ENCODE data around the gene CFAP300.

The CFAP300 gene

DNA sequence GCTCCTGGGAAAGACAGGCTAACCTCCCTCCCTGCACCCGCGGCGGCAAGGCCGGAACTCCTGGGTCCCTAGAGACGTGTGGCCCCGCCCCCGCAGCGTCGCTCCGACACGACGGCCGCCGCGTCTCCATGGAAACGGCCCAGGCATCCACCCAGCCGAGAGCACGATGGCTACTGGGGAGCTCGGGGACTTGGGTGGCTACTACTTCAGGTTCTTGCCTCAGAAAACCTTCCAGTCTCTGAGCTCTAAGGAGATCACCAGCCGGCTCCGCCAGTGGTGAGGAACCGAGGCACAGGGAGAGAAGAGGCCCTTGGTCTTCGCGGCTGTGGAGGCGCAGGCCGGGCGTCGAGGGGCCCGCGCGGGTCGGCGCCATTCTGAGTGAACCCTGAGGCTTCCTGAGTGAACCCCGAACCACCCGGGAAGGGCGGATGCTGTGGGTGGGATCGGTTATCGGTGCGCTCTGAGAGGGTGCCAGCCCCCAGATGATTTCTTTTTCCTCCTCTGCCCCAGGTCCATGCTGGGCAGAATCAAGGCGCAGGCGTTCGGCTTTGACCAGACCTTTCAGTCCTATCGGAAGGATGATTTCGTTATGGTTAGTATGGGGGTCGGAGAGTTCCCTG lies at the start of gene CFAP300:
Gene CFAP300, plus strand, starts transcription at position 133 of the 620 bp plus-strand sequence. Its CDS starts 34 bp downstream, at position 167.
- peak; percentile 72 for DNase-seq

DNA sequence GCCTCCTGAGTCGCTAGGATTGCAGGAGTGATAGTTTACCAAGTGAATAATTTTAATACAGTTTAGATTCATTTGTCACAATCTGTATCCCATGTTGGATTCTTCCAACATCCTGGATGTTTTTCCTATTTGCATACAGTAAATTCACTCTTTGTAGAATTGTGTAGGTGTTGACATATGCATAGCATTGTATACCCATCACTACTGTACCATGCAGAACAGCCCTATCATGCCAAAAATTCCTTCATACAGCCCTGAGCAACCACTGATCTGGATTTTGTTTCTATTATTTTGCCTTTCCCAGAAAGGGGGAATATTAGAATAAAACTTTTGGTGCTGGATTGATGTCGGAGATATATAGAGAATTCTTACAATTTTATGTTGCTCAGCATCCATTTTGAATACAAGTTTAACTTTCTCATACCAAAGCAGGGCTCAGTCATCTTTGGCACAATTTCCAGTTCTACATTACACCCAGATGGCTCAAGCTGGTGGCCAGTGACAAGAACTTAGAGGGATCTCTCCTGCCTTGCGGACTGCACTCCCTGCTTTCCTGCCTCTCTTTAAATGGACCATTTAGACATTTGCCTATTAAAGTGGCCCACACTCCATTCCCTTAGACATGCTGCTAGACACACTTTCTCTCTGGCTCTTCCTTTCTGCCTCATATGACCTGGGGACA lies 45.4 kb upstream of the CFAP300 start:
- no peak for DNase-seq

DNA sequence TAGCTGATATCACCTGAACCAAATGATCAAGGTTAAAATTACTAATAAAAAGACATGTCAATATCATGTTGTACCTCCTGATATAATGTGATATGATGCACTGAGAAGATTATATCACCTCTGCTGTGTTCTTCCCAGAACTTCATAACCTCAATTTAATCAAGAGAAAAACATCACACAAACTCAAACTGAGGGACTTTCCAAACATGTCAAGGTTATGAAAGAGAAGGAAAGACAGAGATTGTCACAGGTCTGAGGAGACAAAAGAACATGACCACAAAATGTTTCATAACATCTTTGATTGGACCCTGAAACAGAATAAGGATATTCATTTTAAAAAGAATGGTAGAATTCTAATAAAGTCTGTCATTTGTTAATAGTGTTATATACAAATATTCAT lies 43.0 kb upstream of the CFAP300 start:
- no peak for DNase-seq

DNA sequence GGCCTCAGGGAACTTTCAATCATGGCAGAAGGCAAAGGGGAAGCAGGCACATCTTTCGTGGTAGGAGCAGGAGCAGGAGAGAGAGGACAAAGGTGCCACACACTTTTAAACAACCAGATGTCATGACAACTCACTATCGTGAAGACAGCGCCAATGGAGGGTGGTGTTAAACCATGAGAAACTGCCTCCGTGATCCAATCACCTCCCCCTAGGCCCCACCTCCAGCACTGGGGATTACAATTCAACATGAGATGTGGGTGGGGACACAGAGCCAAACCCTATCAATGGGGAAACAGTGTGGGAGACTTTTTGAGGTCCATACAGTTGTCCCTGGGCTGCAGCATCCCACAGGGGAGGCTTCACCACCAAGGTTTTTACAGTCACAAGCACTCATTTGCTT lies 41.9 kb upstream of the CFAP300 start:
- no peak for DNase-seq

DNA sequence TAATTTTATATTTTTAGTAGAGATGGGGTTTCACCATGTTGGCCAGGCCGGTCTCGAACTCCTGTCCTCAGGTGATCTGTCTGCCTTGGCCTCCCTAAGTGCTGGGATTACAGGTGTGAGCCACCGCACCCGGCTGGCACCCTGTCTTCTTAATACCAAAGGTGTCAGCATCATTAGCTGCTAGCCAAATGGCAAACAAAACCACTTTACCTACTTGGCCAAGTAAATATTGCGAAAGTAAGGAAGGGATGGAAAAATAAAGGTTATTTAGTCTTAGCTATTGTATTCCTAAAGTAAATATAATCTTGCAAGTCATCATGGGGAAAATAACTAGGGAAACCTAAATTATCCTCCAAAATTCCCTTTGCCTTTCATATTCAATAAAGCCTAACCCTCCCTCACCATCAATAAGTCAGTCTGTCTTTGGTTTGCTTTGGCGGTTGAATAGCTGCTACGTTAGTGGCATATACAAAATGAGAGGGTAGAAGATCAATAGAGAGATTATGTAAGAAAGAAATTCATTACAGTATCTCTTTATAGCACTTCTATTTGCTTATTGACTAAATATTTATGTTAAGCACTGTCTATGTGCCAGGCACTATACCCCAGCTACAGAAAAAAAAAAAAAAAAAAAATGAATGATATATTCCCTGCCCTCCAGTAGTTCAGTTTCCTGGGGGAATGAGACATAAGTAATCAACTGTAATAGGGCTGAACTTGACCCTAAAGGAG lies 40.2 kb upstream of the CFAP300 start:
- DNase-seq, result no peak

DNA sequence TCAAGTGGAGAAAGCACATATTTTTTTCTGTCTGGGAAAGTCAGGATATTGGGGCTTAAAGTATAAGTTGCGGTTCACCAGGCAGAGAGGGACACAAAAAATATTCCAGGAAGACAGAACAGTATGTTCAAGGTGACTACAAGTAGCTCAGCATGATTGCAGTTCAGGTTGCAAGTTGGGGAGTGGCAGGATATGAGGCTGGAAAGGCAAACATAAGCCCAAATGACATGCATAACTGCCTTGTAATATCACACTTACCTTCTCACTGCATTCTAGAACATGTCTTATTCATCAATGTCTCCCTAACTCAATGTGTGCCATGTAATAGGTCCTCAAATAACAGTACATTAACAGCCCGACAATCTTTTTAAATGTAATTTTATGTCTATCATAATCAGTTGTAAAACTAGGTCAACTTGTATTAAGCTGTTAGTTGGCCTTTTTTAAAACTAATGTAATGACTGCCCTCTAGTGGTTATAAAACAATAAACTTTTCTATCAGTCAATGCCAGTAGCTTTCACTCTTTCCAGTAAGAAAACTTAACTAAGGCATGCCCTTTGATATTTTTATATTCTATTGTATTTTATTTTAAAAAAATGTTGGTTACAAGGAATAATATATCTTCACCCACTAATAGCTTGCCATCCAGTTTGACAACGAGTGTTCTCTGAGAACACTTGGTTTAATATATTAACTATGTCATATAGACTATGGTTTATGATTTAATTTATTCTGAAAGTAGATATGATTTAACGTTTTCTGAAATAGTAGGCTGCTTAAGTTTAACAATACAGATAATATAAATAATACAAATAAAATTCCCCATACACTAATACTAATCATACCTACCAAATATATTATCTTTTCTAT lies 39.4 kb upstream of the CFAP300 start:
- DNase-seq, result peak; percentile 83

DNA sequence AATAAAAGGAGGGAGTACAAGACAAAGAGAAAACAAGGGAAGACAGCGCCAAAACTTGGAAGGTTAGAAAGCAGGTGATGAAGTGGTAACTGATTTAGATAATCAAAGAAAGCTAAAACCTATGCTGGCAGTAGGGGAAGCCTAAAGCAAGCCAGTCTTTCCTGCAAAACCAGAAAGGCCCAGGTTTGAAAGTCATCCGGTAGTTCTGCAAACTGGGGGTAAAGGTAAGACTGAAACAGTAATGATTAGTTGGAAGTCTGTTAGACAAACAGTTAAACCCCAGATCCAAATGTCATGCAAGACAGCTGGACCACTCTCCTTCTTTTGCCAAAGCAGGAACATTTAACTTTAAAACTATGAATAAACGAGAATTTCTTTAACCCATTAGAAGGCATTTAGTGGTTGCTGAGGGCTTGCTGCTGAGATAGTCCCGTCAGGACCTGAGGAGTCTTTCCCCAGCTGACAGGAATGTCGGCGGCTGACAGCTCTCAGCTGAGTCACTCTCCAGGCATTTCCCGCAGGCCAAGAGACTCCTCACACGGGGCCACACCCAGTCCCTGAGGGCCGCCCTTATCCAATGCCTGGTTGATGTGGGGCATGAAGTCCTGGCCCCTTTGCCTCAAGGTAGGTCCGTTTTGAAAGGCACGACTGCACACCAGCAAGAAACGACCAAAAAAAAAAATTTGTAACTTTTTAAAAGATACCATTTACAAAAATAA lies 36.3 kb upstream of the CFAP300 start:
- no peak for DNase-seq

DNA sequence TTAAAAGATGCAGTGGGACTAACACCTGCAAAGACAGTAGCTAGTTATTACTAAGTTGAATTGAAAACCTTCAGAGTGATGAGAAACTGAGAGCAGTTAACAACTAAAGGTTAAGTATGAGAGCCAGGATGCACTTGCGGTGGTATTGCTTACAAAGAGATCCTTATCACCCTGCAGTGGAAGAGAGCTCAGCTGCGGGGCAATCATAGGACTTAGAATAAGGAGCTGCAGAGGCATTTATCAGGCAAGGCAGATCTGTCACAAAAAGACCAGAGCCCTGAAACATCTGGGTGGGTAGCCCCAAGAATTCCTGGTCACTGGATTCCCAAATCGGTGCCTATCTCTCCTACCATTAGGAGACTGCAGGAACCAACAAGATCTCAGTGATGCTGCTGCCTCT lies 34.3 kb upstream of the CFAP300 start:
- no peak for DNase-seq

DNA sequence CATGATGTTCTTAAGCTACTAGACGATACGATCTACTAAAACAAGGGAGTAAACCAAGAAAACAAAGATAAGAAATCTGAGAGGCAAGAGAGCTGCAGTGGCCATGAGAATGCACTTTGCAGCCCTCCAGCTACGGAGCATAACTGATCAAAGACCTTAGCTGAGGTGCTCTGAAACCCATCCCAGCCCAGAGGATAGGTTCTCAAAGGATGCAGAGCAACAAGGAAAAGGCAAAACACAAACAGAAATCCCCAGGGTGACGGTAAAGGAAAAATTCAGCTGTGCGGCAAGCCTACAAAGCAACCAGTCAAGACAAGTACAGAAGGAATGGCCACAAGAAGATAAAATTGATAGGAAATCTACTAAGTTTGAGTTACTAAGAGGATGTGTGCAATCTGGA lies 32.5 kb upstream of the CFAP300 start:
- DNase-seq, result no peak

DNA sequence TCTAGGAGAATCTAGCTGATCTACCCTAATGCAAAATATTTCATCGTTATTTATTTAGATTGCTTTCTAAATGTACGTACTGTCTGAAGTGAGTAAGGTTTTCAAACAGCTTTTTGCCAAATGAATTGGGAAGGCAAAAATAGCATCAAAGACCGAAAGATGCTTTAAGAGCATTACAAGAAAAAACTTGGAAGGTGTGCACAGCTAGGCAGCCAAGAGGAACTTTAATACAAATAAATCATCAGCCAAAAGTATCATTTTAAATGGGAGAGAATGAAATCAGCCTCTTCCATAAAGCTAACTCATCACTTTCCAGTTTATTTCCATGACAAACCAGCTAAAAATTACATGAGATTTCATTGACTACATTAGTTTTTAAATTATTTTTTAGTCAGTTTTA lies 30.2 kb upstream of the CFAP300 start:
- DNase-seq, result no peak

DNA sequence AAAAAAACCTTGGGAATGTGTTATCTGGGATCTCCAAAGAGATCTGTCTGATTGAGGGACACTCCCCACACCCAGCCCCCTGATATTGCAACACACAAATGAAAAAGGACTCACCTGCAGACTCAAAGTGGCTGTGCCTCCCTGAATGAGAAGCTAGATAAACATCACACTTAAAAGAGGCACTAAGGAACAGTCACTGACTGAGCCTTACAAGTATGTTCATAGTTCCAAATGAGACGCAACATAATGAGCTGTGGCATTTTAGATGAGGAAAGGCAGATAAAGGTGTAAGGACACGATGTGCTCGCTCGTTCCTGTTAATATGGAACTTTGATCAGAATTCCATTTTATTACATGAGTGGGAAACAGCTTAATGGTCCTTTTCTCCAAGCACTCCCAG lies 21.0 kb upstream of the CFAP300 start:
- DNase-seq, result no peak

DNA sequence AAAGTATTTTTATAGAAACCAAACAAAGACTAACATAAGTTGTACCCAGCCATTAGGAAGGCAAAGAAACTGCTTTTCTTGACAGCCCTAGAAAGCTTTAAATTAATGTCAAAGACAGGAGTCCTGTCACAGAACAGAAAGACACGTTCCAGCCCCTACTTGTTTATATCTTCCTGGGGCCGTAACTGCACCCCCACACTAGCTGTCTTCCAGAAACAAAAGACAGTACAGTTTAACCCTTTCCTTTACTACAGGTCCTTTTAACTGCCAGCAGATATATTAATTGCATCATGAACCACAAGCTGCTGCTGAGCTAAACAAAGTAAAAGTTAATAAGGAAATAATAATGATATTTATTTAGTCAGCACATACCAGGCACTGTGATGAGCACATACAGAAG lies 20.3 kb upstream of the CFAP300 start:
- DNase-seq, result no peak

DNA sequence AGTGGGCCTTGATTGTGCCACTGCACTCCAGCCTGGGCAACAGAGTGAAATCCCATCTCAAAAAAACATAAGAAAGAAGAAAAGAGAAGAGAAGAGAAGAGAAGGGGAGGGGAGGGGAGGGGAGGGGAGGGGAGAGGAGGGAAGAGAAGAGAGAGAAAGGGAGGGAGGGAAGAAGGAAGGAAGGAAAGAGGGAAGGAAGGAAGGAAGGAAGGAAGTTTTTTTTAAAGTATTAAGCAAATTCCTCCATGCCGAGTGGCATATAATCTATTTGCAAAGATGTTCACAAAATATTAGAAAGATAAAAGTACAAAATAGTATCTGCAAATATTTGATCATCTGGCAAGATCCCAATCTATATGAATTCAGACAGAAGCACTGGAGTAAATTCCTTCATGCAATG lies 10.5 kb upstream of the CFAP300 start:
- no peak for DNase-seq

DNA sequence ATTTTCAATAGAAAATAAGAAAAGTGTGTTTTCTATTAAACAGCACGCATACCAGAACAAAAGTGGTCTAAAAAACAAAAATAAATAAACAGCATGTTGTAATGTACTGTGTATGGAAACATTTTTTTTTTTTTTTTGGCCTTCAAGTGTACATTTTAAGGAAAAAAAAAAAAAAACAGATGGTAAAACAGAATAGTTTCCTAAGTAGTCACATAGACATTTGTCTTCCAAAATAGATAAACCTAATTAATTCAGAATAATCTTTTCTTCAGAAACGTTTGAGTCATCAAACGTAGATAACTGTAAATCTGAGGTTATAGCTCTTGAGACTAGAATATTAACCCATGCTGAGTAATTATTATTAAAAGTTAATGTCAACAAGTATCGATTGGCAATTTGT lies 396 bp upstream of the CFAP300 start:
- DNase-seq, result no peak

DNA sequence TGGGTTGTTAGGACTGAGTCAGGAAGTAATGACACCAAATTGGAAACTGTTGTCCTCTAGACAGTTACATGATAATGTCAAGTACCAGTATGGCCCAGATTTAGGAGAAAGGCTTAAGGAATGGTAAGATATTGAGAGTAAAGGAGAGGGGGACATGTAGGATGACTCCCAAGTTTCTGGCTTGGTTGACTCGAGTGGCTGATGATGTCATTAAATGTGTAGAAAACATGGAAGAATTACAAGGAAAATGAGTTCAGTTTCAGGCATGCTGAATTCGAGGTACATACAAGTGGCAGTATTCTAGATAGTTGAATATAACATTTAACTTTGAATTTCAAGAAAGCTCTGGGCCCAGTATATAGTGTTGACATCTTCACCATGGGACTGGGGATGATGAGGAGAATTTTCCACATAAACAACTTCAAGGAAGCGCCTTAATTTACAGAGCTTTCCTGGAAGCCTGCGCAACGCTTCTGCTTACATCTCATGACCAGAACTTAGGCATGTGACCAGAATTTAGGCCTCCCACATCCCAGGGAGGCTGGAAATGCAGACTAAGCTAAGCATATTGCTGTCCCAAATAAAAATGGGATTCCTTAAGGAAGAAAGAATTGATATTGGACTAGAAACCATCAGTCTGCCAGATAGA lies 3.8 kb downstream of the CFAP300 start:
- no peak for DNase-seq

DNA sequence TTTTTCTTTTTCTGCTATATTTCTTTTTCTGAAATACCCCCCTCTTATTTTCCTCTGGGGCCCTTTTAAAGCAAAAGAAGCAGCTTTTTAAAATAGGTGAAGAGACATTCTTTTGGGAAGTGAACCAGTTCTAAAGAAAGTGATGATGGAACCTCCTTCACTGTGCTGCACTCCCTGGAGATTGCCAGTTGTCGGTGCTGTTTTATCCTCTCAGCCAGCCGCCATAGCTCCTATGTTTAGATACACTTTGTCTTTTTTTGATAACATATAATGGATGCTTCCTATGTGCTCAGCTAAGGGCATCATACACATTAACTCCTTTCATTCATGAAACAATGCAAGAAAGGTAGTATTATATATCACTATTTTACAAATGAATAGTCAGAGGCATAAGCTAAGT lies 14.0 kb downstream of the CFAP300 start:
- DNase-seq, result no peak

DNA sequence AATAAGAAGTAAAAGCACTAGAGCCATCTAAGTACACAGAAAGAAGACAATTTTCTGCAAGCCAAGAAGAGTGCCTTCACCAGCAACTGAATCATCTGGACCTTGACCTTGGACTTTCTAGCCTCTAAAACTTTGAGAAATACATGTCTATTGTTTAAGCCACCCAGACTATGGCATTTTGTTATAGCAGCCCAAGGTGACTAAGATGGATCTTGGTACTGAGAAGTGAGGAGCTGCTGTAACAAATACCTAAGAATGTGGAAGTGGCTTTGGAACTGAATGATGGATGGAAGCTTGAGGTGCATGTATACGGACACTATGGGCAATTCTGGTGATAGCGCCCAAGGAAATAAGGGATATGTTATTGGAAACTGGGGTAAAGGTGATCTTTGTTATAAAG lies 14.9 kb downstream of the CFAP300 start:
- no peak for DNase-seq

DNA sequence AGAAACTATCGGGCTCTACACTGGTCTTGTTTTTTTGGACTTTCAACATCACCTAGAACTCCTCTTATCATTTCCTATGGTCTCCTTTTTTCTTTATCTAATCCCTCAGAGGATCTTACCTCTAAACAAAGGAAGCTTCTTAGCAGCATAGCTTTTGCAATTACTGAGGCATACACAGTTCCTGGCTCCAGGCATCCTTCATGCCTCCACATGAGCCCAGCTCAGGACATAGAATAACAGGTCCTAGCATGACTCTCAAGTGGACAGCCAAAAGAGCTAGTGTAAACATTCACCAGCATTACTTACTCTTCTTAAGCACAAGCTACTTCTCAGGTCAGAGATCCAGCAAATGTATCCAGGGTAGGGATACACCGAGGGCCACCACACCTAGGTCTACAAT lies 17.1 kb downstream of the CFAP300 start:
- no peak for DNase-seq

DNA sequence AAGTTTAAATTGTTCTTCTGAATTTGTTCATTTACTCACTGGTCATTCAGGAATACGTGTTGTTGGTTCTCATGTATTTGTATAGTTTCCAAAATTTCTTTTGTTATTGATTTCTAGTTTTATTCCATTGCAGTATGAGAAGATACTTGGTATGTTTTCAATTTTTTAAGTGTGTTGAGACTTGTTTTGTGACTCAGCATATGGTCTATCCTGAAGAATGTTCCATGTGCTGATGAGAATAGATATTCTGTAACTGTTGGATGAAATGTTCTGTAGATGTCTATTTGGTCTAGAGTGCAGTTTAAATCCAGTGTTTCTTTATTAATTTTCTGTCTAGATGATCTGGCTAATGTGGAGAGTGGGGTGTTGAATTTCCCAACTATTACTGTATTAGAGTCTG lies 23.5 kb downstream of the CFAP300 start:
- no peak for DNase-seq

DNA sequence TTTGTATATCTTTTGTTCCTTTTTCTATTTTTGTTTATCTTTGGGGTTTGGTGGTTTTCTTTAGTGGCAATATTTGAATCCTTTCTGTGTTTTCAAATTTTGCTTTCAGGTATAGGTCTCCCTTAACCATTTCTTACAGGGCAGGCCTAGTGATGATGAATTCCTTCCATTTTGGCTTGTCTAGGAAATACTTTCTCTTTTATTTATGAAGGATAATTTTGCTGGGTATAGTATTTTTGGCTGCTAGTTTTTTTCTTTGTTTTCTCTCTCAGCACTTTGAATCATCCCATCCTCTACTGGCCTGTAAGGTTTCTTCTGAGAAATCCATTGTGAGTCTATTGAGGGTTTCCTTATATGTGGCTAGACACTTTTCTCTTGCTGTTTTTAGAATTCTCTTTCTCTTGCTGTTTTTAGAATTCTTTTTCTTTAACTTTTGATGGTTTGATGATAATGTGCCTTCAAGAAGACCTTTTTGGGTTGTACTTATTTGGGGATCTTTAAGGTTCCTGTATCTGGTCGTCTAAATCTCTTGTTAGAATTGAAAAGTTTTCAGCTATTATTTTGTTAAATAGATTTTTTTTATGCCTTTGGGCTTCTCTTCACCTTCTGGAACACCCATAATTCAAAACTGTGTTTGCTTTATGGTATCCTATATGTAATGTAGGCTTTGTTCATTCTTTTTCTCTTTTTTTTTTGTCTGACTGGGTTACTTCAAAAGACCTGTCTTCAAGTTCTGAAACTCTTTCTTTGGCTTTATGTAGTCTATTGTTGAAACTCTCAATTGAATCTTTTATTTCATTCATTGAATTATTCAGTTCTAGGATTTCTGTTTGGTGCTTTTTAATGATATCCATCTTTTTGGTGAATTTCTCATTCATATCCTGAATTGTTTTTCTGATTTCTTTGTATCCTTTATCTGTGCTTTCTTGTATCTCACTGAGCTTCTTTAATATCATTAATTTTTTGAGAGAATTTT lies 24.5 kb downstream of the CFAP300 start:
- no peak for DNase-seq

DNA sequence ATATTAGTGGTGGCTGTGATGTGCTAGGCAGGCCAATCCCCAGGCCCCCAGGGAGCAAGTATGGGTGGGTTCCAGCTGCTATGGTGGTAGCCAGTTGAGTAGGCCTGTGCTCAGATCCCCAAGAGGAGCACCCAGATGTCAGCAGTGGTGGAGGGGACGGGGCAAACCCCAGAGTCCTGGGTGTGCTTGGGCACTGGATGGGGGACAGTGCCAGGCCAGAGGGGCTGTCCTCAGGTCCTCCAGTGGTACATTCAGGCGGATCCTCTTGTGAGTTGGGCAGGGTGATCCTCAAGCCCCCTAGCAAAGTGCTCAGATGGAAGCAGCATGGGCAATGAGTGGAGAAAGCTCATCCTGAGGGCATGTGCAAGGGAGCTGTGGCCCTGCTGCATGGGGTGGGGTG lies 26.0 kb downstream of the CFAP300 start:
- no peak for DNase-seq
